ENCODE data around the gene ADAMTS12.

DNA sequence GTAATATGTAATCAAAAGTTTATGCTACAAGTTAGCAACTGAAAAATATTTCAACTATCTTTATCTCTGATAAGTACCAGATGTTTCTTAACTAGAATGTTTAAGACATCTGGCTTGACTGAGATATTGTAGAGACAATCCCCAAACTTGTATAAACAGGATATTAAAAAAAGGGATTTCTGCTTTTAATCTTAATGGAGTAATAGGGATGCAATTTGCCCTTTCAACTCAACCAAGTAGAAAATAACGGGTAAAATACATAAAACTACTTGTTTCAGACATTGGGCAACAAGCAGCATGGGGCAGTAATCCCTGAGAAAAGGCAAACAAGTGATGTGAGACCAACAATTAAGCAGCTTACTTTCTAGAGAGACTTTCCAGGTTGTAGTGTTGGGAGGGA lies 9.4 kb upstream of the ADAMTS12 start:
- no peak for TF ChIP-seq POLR2AphosphoS5 (IDR thresholded peaks at IDR 0.05; ENCODE audit: low read depth)
- TF ChIP-seq, protein P1, sequence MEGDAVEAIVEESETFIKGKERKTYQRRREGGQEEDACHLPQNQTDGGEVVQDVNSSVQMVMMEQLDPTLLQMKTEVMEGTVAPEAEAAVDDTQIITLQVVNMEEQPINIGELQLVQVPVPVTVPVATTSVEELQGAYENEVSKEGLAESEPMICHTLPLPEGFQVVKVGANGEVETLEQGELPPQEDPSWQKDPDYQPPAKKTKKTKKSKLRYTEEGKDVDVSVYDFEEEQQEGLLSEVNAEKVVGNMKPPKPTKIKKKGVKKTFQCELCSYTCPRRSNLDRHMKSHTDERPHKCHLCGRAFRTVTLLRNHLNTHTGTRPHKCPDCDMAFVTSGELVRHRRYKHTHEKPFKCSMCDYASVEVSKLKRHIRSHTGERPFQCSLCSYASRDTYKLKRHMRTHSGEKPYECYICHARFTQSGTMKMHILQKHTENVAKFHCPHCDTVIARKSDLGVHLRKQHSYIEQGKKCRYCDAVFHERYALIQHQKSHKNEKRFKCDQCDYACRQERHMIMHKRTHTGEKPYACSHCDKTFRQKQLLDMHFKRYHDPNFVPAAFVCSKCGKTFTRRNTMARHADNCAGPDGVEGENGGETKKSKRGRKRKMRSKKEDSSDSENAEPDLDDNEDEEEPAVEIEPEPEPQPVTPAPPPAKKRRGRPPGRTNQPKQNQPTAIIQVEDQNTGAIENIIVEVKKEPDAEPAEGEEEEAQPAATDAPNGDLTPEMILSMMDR (conservative IDR thresholded peaks at IDR 0.05; ENCODE audit: low read depth in 2 of 2): no peak
- TF ChIP-seq, protein P2, sequence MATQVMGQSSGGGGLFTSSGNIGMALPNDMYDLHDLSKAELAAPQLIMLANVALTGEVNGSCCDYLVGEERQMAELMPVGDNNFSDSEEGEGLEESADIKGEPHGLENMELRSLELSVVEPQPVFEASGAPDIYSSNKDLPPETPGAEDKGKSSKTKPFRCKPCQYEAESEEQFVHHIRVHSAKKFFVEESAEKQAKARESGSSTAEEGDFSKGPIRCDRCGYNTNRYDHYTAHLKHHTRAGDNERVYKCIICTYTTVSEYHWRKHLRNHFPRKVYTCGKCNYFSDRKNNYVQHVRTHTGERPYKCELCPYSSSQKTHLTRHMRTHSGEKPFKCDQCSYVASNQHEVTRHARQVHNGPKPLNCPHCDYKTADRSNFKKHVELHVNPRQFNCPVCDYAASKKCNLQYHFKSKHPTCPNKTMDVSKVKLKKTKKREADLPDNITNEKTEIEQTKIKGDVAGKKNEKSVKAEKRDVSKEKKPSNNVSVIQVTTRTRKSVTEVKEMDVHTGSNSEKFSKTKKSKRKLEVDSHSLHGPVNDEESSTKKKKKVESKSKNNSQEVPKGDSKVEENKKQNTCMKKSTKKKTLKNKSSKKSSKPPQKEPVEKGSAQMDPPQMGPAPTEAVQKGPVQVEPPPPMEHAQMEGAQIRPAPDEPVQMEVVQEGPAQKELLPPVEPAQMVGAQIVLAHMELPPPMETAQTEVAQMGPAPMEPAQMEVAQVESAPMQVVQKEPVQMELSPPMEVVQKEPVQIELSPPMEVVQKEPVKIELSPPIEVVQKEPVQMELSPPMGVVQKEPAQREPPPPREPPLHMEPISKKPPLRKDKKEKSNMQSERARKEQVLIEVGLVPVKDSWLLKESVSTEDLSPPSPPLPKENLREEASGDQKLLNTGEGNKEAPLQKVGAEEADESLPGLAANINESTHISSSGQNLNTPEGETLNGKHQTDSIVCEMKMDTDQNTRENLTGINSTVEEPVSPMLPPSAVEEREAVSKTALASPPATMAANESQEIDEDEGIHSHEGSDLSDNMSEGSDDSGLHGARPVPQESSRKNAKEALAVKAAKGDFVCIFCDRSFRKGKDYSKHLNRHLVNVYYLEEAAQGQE (IDR thresholded peaks at IDR 0.05; ENCODE audit: unreplicated experiment): no peak

Measured in GM23338 (cell line).